K562 (cell line): Measurements from ENCODE around the gene COL4A1.

Source experiments
- CBX5 ChIP-seq: IDR thresholded peaks from 2 replicates; pipeline ENCODE4 v1.6.1; 2014; ENCODE audit warnings: low read depth, borderline replicate concordance
- THAP7 ChIP-seq: fragments of 250-450 bp; sonication (Bioruptor Pico); IDR thresholded peaks from 2 replicates; pipeline ENCODE4 v1.5.0; 2021

- TF ChIP-seq THAP7 (CRISPR knock-in tag) (no peak), CBX5 (no peak)
These were observed 109.5 kb downstream of the COL4A1 start for GRCh38 chr13:110197471-110197870.
